Activated B cell treated with CpG ODN at 0.5 μM for 24 hours (primary cell): ENCODE data around the gene IGSF8. TPM values are rescaled to one million over a fixed set of nuclear protein-coding genes. Genes with fewer than 3 reads are reported as not detected.

Experiments
- ATAC-seq: fragments of 200-7000 bp; cut with Tn5 transposase; one replicate; pipeline ENCODE4 v1.10.0; 2021; ENCODE audit warnings: low read depth, mild to moderate bottlenecking, moderate library complexity
- CTCF ChIA-PET: fragments of 350-600 bp; sonication (Branson Sonifier 250); formaldehyde crosslinking; loops from one replicate; lab custom pipeline; 2021; ENCODE audit warnings: antibody characterized with exemption; lab: Charles Lee
- POLR2A ChIA-PET: fragments of 350-600 bp; sonication (Branson Sonifier 250); formaldehyde crosslinking; loops from one replicate; lab custom pipeline; 2021; ENCODE audit warnings: antibody characterized with exemption; lab: Charles Lee
- DNase-seq: peaks from one replicate; pipeline ENCODE4 v3.0.0; 2022
- H3K27ac Mint-ChIP-seq: one replicate; pipeline ENCODE4 v1.8.0; 2020; ENCODE audit warnings: mixed read lengths
- H3K27me3 Mint-ChIP-seq: one replicate; pipeline ENCODE4 v1.8.0; 2021; ENCODE audit warnings: mixed read lengths
- H3K36me3 Mint-ChIP-seq: one replicate; pipeline ENCODE4 v1.8.0; 2021; ENCODE audit warnings: low read depth, mixed read lengths
- H3K4me1 Mint-ChIP-seq: one replicate; pipeline ENCODE4 v1.8.0; 2021; ENCODE audit warnings: mixed read lengths
- H3K4me3 Mint-ChIP-seq: one replicate; pipeline ENCODE4 v1.8.0; 2020; ENCODE audit warnings: mild to moderate bottlenecking, mixed read lengths
- H3K9me3 Mint-ChIP-seq: one replicate; pipeline ENCODE4 v1.8.0; 2020; ENCODE audit warnings: mixed read lengths
- CTCF ChIP-seq: fragments of 200-600 bp; IDR thresholded peaks from one replicate; pipeline ENCODE4 v1.8.0; 2022; ENCODE audit warnings: antibody characterized with exemption, mild to moderate bottlenecking
- intact Hi-C: fragments of 100-400 bp; cut with micrococcal nuclease; formaldehyde crosslinking; loops from one replicate; pipeline ENCODE4 v1.15.1; 2024
- total RNA-seq: library from RNA; stranded (reverse); gene quantifications from 2 replicates; pipeline ENCODE4 v1.2.3, GENCODE V29; 2022

The IGSF8 gene
- total RNA-seq, 1 donor from 2014 or later, result 27.9 TPM

DNA sequence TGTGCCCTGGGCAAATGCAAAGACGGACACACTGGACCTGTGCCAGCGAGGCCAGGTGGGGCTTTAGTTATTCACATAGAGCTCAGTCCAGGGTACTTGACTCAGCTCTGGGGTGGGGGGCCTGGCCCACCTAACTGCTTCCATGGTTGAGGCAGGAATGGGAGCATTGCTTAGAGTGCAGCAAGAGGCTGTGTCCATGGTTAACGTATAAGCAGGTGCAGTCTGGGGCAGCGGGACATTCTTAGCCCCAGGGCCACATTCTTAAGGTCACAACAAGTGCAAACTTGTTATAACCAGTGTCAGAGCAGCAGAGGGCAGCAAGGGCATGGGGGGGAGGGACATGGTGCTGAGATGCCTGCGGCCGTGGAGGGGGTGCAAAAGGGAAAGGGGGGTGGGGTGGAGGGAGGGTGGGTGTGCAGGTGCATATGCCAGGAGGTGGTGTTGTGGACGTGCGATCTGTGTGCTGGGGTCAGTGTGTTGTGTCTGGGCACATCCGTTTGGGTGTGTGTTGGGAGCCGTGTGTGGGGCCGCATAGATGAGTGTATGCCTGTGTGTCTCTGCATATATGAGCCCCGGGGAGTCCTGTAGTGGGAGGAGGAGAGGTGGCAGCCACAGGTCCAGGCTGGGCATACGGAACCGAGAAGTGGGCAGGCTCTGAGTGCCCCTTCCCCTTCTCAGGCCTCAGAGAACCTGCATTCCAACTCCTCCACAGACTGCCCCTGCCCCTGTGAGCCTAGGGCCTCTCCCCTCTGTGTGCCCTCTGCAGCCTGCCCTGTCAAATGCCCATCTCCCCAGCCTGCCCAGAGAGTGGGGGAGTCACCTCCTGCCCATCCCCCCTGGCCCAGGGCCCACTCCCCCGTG is 36.8 kb downstream of the IGSF8 start:
- intact Hi-C loops, result no loop called here
- ATAC-seq, result no peak
- H3K9me3 Mint-ChIP-seq, result no peaks in the 10 kb centered on the region
- no peak overlapping the region for H3K27ac Mint-ChIP-seq
- DNase-seq, result no peak
- ChIA-PET POLR2A (no interaction called here), CTCF (interaction anchor here (1.8 kb wide), 1 partner anchor 17 kb away, joined by 6 read pairs; no protein-coding TSS in a partner anchor)
- no peak for TF ChIP-seq CTCF
- no peaks in the 10 kb centered on the region for H3K36me3 Mint-ChIP-seq
- no peaks in the 10 kb centered on the region for H3K4me1 Mint-ChIP-seq
- H3K4me3 Mint-ChIP-seq, result no peak overlapping the region
- H3K27me3 Mint-ChIP-seq, result peaks cover 31% of the 10 kb centered on the region

DNA sequence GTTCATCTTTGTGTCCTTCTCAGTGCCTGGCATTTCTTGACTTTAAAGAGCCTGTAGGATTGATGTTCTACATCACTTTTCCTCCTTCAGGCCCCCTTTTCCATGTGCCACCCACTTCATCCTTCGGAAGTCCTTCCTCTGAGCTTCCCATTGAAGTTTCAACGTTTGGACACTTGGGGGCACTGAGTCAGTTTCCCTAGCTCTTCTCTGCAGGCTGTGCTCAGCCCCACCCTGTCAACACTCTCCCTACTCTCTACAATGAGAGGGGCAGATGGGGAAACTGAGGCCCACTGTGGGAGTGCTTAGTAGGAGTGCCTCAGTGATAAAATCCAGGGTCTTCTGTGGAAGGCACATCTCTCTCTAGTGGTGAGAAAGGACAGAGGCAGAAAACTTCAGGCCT is 40.3 kb downstream of the IGSF8 start:
- no peaks in the 10 kb centered on the region for H3K9me3 Mint-ChIP-seq
- no peak for DNase-seq
- no peaks in the 10 kb centered on the region for H3K4me1 Mint-ChIP-seq
- intact Hi-C loops, result no loop called here
- no peak for TF ChIP-seq CTCF
- H3K4me3 Mint-ChIP-seq, result no peak overlapping the region
- peaks cover 51% of the 10 kb centered on the region for H3K27me3 Mint-ChIP-seq
- no peaks in the 10 kb centered on the region for H3K36me3 Mint-ChIP-seq
- no peak overlapping the region for H3K27ac Mint-ChIP-seq
- ChIA-PET CTCF (interaction anchor here (0.7 to 1.8 kb wide), 3 partner anchors 12 to 20 kb away, joined by 3 to 4 read pairs (median 4); partner anchors contain the start of gene KCNJ10), POLR2A (no interaction called here)
- no peak for ATAC-seq

GRCh38 chr1:160056648-160057169 is 41.7 kb downstream of the IGSF8 start:
- no peak for TF ChIP-seq CTCF
- Mint-ChIP-seq H3K4me1 (no peaks in the 10 kb centered on the region), H3K27ac (no peak overlapping the region)

GRCh38 chr1:160053548-160054365 is 44.7 kb downstream of the IGSF8 start:
- DNase-seq (no peak), ATAC-seq (no peak)
- H3K27me3 Mint-ChIP-seq, result peaks cover 55% of the 10 kb centered on the region
- no peaks in the 10 kb centered on the region for H3K4me1 Mint-ChIP-seq
- intact Hi-C loops, result no loop called here
- H3K27ac Mint-ChIP-seq, result no peak overlapping the region
- no peak overlapping the region for H3K4me3 Mint-ChIP-seq
- TF ChIP-seq CTCF, result no peak
- H3K36me3 Mint-ChIP-seq, result no peaks in the 10 kb centered on the region
- POLR2A ChIA-PET, result interaction anchor here (0.6 kb wide), 1 partner anchor 18 kb away, joined by 3 read pairs; no protein-coding TSS in a partner anchor
- CTCF ChIA-PET, result interaction anchor here (1.2 kb wide), 1 partner anchor 8 kb away, joined by 7 read pairs; no protein-coding TSS in a partner anchor
- no peaks in the 10 kb centered on the region for H3K9me3 Mint-ChIP-seq

More at GRCh38 chr1:160056648-160057169, 41.7 kb downstream of the IGSF8 start:
- no peak for DNase-seq
- intact Hi-C loops, result no loop called here
- no peak for ATAC-seq
- no peak overlapping the region for H3K4me3 Mint-ChIP-seq
- POLR2A ChIA-PET, result no interaction called here
- peaks cover 59% of the 10 kb centered on the region for H3K27me3 Mint-ChIP-seq
- CTCF ChIA-PET, result interaction anchor here (1.8 kb wide), 1 partner anchor 11 kb away, joined by 4 read pairs; no protein-coding TSS in a partner anchor
- H3K36me3 Mint-ChIP-seq, result no peaks in the 10 kb centered on the region
- no peaks in the 10 kb centered on the region for H3K9me3 Mint-ChIP-seq
